Progenitor cell of endocrine pancreas (in vitro differentiated cells): Measurements from ENCODE around the gene MLANA. TPM values are rescaled to one million over a fixed set of nuclear protein-coding genes. Genes with fewer than 3 reads are reported as not detected.

Experiments
- DNase-seq: peaks from one replicate; pipeline ENCODE4 v3.0.0; 2021; ENCODE audit warnings: low spot score; ENCODE audit not compliant: unreplicated experiment
- H3K27ac Mint-ChIP-seq: 2 replicates; pipeline ENCODE4 v1.8.0; 2021; ENCODE audit warnings: mild to moderate bottlenecking, moderate library complexity, mixed read lengths
- H3K27me3 Mint-ChIP-seq: 2 replicates; pipeline ENCODE4 v1.8.0; 2021; ENCODE audit warnings: mixed read lengths
- H3K36me3 Mint-ChIP-seq: 2 replicates; pipeline ENCODE4 v1.8.0; 2022; ENCODE audit warnings: mixed read lengths; ENCODE audit not compliant: insufficient read depth
- H3K4me1 Mint-ChIP-seq: 2 replicates; pipeline ENCODE4 v1.8.0; 2021; ENCODE audit warnings: low read depth, mixed read lengths
- H3K4me3 Mint-ChIP-seq: 2 replicates; pipeline ENCODE4 v1.8.0; 2021; ENCODE audit warnings: low read depth, mild to moderate bottlenecking, moderate library complexity, mixed read lengths
- H3K9me3 Mint-ChIP-seq: 2 replicates; pipeline ENCODE4 v1.8.0; 2021; ENCODE audit warnings: low read depth, mixed read lengths
- total RNA-seq: library from RNA; stranded (reverse); gene quantifications from 2 replicates; pipeline ENCODE4 v1.2.1, GENCODE V29; 2021
- TF ChIP-seq, protein P1 (sequence below): fragments of 200-600 bp; sonication (generic); IDR thresholded peaks from one replicate; pipeline ENCODE4 v1.5.0; 2021; ENCODE audit warnings: antibody characterized with exemption, mild to moderate bottlenecking; ENCODE audit not compliant: unreplicated experiment

Gene MLANA
- total RNA-seq, 1 donor from 2014 or later: not detected

DNA sequence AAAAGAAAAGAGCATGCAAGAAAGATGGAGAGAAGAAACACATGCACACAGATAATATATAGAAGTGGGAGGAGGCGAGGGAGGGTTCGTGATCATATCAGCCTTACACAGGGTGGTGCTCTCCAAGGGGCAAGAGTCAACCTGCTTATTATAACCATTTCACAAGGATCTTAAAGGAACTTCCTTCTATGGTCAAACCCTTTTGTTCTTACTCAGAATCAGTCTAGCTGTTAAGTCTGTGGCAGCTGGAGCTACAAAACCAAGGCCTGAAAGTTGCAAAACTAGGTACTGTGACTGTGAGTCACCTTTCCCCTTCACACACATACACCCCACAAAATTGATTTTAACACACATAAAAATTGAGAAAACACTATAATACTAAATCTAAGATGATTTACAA, 39.2 kb upstream of the MLANA start:
- Mint-ChIP-seq H3K9me3 (no peaks in the 10 kb centered on the region), H3K4me3 (no peak overlapping the region), H3K27ac (no peak overlapping the region), H3K4me1 (peaks cover 4% of the 10 kb centered on the region), H3K36me3 (no peaks in the 10 kb centered on the region), H3K27me3 (no peaks in the 10 kb centered on the region)
- no peak for DNase-seq
- TF ChIP-seq, protein P1, sequence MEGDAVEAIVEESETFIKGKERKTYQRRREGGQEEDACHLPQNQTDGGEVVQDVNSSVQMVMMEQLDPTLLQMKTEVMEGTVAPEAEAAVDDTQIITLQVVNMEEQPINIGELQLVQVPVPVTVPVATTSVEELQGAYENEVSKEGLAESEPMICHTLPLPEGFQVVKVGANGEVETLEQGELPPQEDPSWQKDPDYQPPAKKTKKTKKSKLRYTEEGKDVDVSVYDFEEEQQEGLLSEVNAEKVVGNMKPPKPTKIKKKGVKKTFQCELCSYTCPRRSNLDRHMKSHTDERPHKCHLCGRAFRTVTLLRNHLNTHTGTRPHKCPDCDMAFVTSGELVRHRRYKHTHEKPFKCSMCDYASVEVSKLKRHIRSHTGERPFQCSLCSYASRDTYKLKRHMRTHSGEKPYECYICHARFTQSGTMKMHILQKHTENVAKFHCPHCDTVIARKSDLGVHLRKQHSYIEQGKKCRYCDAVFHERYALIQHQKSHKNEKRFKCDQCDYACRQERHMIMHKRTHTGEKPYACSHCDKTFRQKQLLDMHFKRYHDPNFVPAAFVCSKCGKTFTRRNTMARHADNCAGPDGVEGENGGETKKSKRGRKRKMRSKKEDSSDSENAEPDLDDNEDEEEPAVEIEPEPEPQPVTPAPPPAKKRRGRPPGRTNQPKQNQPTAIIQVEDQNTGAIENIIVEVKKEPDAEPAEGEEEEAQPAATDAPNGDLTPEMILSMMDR: no peak

DNA sequence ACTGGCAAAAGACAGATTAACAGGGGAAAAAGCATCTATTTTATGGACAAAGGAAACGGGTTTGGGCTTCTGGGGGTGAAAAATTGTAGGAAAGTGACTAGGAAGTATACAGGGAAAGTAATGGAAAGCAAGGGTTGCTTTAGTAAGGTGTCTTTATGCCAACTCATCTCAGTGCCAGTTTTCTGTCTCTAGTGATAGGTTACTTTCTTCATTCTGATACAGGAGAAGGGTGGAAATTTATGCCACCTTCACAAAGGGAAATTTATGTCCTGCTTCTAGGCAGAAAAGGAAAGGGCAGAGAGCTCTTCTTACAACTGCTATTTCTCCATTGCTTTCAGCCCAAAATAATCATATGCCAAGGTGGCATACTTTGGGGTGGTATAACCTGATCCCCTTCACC, 37.7 kb upstream of the MLANA start:
- Mint-ChIP-seq H3K9me3 (no peaks in the 10 kb centered on the region), H3K4me1 (peaks cover 4% of the 10 kb centered on the region), H3K36me3 (no peaks in the 10 kb centered on the region), H3K27me3 (no peaks in the 10 kb centered on the region), H3K4me3 (no peak overlapping the region), H3K27ac (no peak overlapping the region)
- TF ChIP-seq, protein P1: no peak
- DNase-seq: no peak

DNA sequence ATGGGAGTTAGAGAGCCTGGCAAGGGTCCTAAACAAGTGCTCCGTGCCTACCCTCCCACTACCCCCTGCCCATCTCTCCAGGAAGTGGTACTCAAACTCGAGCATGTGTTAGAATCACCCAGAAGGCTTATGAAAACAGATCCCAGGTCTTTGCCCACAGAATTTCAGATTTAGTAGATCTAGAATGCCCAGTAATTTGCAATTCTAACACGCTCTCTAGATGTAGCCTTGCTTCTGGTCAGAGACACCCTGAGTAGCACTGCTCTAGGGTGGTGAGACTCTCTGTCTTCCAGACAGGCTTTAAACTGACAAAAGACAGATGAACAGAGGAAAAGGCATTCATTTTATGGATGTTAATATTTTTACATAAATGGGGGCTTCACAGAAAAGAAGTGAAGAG, 37.1 kb upstream of the MLANA start:
- H3K27me3 Mint-ChIP-seq: no peaks in the 10 kb centered on the region
- TF ChIP-seq, protein P1: no peak
- H3K27ac Mint-ChIP-seq: no peak overlapping the region
- no peaks in the 10 kb centered on the region for H3K36me3 Mint-ChIP-seq
- no peak for DNase-seq
- H3K4me1 Mint-ChIP-seq: peaks cover 4% of the 10 kb centered on the region
- H3K9me3 Mint-ChIP-seq: no peaks in the 10 kb centered on the region
- H3K4me3 Mint-ChIP-seq: no peak overlapping the region

DNA sequence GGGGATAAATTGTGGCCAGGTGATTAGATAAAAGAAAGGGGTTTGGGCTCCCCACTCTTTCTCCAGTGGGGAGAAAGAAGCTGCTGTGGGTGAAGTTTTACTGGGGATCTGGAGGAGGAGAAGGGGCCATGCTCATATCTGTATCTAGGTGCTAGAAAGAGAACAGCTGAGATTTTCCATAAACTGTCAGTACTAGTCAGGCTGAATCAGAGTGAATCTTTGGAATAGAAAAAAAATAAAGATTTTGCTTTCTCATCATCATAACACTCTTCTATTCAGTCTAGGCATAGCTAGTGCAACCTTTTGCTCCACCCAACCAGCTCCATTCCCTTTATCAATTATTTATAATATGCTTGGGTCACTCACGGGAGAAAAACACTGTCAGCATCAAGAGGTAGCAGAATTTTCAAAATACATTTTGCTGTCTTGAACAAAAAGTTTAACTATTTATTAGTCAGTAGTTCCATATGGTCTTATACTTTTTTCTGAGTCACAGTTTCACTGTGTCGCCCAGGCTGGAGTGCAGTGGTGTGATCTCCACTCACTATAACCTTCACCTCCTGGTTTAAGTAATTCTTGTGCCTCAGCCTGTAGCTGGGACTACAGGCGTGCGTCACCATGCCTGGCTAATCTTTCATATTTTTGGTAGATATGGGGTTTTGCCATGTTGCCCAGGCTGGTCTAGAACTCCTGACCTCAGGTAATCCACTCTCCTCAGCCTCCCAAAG, 36.5 kb upstream of the MLANA start:
- Mint-ChIP-seq H3K9me3 (no peaks in the 10 kb centered on the region), H3K36me3 (no peaks in the 10 kb centered on the region), H3K4me3 (no peak overlapping the region), H3K4me1 (peaks cover 4% of the 10 kb centered on the region), H3K27ac (no peak overlapping the region), H3K27me3 (no peaks in the 10 kb centered on the region)
- TF ChIP-seq, protein P1: no peak
- no peak for DNase-seq

DNA sequence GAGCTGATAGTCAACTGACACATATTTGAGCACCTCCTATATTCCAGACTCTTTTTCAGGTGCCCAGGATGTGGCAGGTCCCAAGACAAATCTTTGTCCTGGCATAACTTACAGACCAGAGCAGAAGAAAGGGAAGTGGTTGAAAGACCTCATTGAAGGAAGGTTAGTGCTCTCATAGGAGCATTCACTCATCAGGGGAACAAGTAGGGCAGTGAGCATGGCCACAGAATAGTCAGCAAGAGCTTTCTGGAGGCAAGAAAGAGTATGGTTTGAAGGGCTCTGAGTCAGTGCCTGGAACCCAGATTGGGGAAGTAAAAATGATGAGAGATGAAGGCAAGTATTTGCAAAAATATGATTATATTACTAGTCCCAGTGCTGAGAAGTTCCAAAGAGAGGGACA, 32.8 kb upstream of the MLANA start:
- no peak for DNase-seq
- H3K27ac Mint-ChIP-seq: no peak overlapping the region
- no peaks in the 10 kb centered on the region for H3K9me3 Mint-ChIP-seq
- H3K4me3 Mint-ChIP-seq: no peak overlapping the region
- H3K36me3 Mint-ChIP-seq: no peaks in the 10 kb centered on the region
- TF ChIP-seq, protein P1: no peak
- no peaks in the 10 kb centered on the region for H3K27me3 Mint-ChIP-seq
- H3K4me1 Mint-ChIP-seq: peaks cover 3% of the 10 kb centered on the region
